Measurements from ENCODE around the gene NRTN. TPM values are rescaled to one million over a fixed set of nuclear protein-coding genes. Genes with fewer than 3 reads are reported as not detected.

NRTN gene
- total RNA-seq, 1 donor from 2014 or later, result 0.23 TPM

GRCh38 chr19:5826531-5827341 lies 21.9 kb downstream of the NRTN start:
- DNase-seq (ENCODE audit: low spot score), result no peak
- H3K27ac Mint-ChIP-seq, result peak overlapping the region; percentile 87
- intact Hi-C loops (cut with micrococcal nuclease), result no loop called here

GRCh38 chr19:5827342-5827890 lies 22.5 kb downstream of the NRTN start:
- Mint-ChIP-seq H3K36me3 (ENCODE audit: low read depth) (no peaks in the 10 kb centered on the region), H3K27ac (peak overlapping the region; percentile 87), H3K4me3 (peak overlapping the region; percentile 77), H3K4me1 (ENCODE audit: low read depth) (peaks cover 13% of the 10 kb centered on the region), H3K9me3 (no peaks in the 10 kb centered on the region), H3K27me3 (ENCODE audit: insufficient read depth) (peaks cover 2% of the 10 kb centered on the region)
- intact Hi-C loops (cut with micrococcal nuclease), result no loop called here
- no peak for DNase-seq (ENCODE audit: low spot score)

More at GRCh38 chr19:5826531-5827341, 21.9 kb downstream of the NRTN start:
- H3K9me3 Mint-ChIP-seq, result no peaks in the 10 kb centered on the region
- H3K4me3 Mint-ChIP-seq, result peak overlapping the region; percentile 77
- no peaks in the 10 kb centered on the region for H3K27me3 Mint-ChIP-seq (ENCODE audit: insufficient read depth)
- H3K4me1 Mint-ChIP-seq (ENCODE audit: low read depth), result peaks cover 13% of the 10 kb centered on the region
- H3K36me3 Mint-ChIP-seq (ENCODE audit: low read depth), result no peaks in the 10 kb centered on the region

- no peaks in the 10 kb centered on the region for H3K36me3 Mint-ChIP-seq (ENCODE audit: low read depth)
- H3K4me1 Mint-ChIP-seq (ENCODE audit: low read depth), result peaks cover 13% of the 10 kb centered on the region
- intact Hi-C loops (cut with micrococcal nuclease), result loop anchor here (1.0 to 2.0 kb wide), 5 partner anchors 24 to 151 kb away; partner anchors contain the start of genes CATSPERD, LONP1, RANBP3 and VMAC
- peaks cover 2% of the 10 kb centered on the region for H3K27me3 Mint-ChIP-seq (ENCODE audit: insufficient read depth)
- DNase-seq (ENCODE audit: low spot score), result peak; percentile 96
- H3K9me3 Mint-ChIP-seq, result no peaks in the 10 kb centered on the region
- H3K27ac Mint-ChIP-seq, result peak overlapping the region; percentile 99
- H3K4me3 Mint-ChIP-seq, result peak overlapping the region; percentile 99
Measured at GRCh38 chr19:5827891-5828660, 23.2 kb downstream of the NRTN start.

- H3K4me1 Mint-ChIP-seq (ENCODE audit: low read depth), result peaks cover 13% of the 10 kb centered on the region
- DNase-seq (ENCODE audit: low spot score), result no peak
- intact Hi-C loops (cut with micrococcal nuclease), result loop anchor here (1.0 to 2.0 kb wide), 5 partner anchors 25 to 150 kb away; partner anchors contain the start of genes CATSPERD, LONP1, RANBP3 and VMAC
Measured at GRCh38 chr19:5828661-5829566, 24.0 kb downstream of the NRTN start.

GRCh38 chr19:5829567-5830310 lies 24.9 kb downstream of the NRTN start:
- no peak overlapping the region for H3K27ac Mint-ChIP-seq
- peaks cover 13% of the 10 kb centered on the region for H3K4me1 Mint-ChIP-seq (ENCODE audit: low read depth)
- H3K4me3 Mint-ChIP-seq, result peak overlapping the region; percentile 50
- H3K9me3 Mint-ChIP-seq, result no peaks in the 10 kb centered on the region
- DNase-seq (ENCODE audit: low spot score), result no peak
- intact Hi-C loops (cut with micrococcal nuclease), result loop anchor here (2.0 kb wide), 1 partner anchor 149 kb away; the partner anchor contains the start of gene RANBP3
- no peaks in the 10 kb centered on the region for H3K36me3 Mint-ChIP-seq (ENCODE audit: low read depth)
- H3K27me3 Mint-ChIP-seq (ENCODE audit: insufficient read depth), result peaks cover 2% of the 10 kb centered on the region

More at GRCh38 chr19:5828661-5829566, 24.0 kb downstream of the NRTN start:
- no peaks in the 10 kb centered on the region for H3K9me3 Mint-ChIP-seq
- no peaks in the 10 kb centered on the region for H3K36me3 Mint-ChIP-seq (ENCODE audit: low read depth)
- peak overlapping the region; percentile 99 for H3K4me3 Mint-ChIP-seq
- H3K27ac Mint-ChIP-seq, result peak overlapping the region; percentile 99
- H3K27me3 Mint-ChIP-seq (ENCODE audit: insufficient read depth), result peaks cover 2% of the 10 kb centered on the region

- H3K4me1 Mint-ChIP-seq (ENCODE audit: low read depth), result peaks cover 13% of the 10 kb centered on the region
- H3K4me3 Mint-ChIP-seq, result no peak overlapping the region
- intact Hi-C loops (cut with micrococcal nuclease), result no loop called here
- no peaks in the 10 kb centered on the region for H3K36me3 Mint-ChIP-seq (ENCODE audit: low read depth)
- no peak overlapping the region for H3K27ac Mint-ChIP-seq
- H3K27me3 Mint-ChIP-seq (ENCODE audit: insufficient read depth), result peaks cover 2% of the 10 kb centered on the region
- no peaks in the 10 kb centered on the region for H3K9me3 Mint-ChIP-seq
- no peak for DNase-seq (ENCODE audit: low spot score)
Measured at GRCh38 chr19:5831159-5831558, 26.3 kb downstream of the NRTN start.

- no peaks in the 10 kb centered on the region for H3K9me3 Mint-ChIP-seq
- no peak overlapping the region for H3K27ac Mint-ChIP-seq
- peaks cover 2% of the 10 kb centered on the region for H3K27me3 Mint-ChIP-seq (ENCODE audit: insufficient read depth)
- intact Hi-C loops (cut with micrococcal nuclease), result no loop called here
- no peak overlapping the region for H3K4me3 Mint-ChIP-seq
- H3K36me3 Mint-ChIP-seq (ENCODE audit: low read depth), result no peaks in the 10 kb centered on the region
- H3K4me1 Mint-ChIP-seq (ENCODE audit: low read depth), result peaks cover 9% of the 10 kb centered on the region
- DNase-seq (ENCODE audit: low spot score), result no peak
Measured at GRCh38 chr19:5832061-5832460, 27.2 kb downstream of the NRTN start.

- Mint-ChIP-seq H3K4me1 (ENCODE audit: low read depth) (peaks cover 5% of the 10 kb centered on the region), H3K36me3 (ENCODE audit: low read depth) (no peaks in the 10 kb centered on the region), H3K27me3 (ENCODE audit: insufficient read depth) (peaks cover 2% of the 10 kb centered on the region), H3K9me3 (no peaks in the 10 kb centered on the region), H3K4me3 (no peak overlapping the region), H3K27ac (no peak overlapping the region)
- intact Hi-C loops (cut with micrococcal nuclease), result no loop called here
- no peak for DNase-seq (ENCODE audit: low spot score)
Measured at GRCh38 chr19:5832527-5833216, 27.8 kb downstream of the NRTN start.

- peaks cover 2% of the 10 kb centered on the region for H3K27me3 Mint-ChIP-seq (ENCODE audit: insufficient read depth)
- DNase-seq (ENCODE audit: low spot score), result no peak
- no peaks in the 10 kb centered on the region for H3K36me3 Mint-ChIP-seq (ENCODE audit: low read depth)
- no peak overlapping the region for H3K27ac Mint-ChIP-seq
- intact Hi-C loops (cut with micrococcal nuclease), result no loop called here
- H3K4me3 Mint-ChIP-seq, result no peak overlapping the region
- no peaks in the 10 kb centered on the region for H3K9me3 Mint-ChIP-seq
- H3K4me1 Mint-ChIP-seq (ENCODE audit: low read depth), result peaks cover 7% of the 10 kb centered on the region
Measured at GRCh38 chr19:5837761-5838352, 33.0 kb downstream of the NRTN start.

- Mint-ChIP-seq H3K9me3 (no peaks in the 10 kb centered on the region), H3K36me3 (ENCODE audit: low read depth) (no peaks in the 10 kb centered on the region), H3K4me1 (ENCODE audit: low read depth) (peaks cover 7% of the 10 kb centered on the region), H3K27ac (no peak overlapping the region), H3K4me3 (no peak overlapping the region), H3K27me3 (ENCODE audit: insufficient read depth) (peaks cover 2% of the 10 kb centered on the region)
- no peak for DNase-seq (ENCODE audit: low spot score)
- intact Hi-C loops (cut with micrococcal nuclease), result no loop called here
Measured at GRCh38 chr19:5838353-5839064, 33.6 kb downstream of the NRTN start.

All from activated T-helper 1 cell treated with anti-CD3 and anti-CD28 coated beads, Interleukin-12 subunit alpha, Interleukin-12 subunit beta, Interleukin-2, Interleukin-4 antibody, amounts not matched to agents 30 ng/mL and 10 ng/mL and 1 ng/mL, durations not matched to agents 14 hours and 24 hours and 36 hours (primary cell).